Right lobe of liver (tissue), 6 donors: ENCODE data around the gene ZNF107. TPM values are rescaled to one million over a fixed set of nuclear protein-coding genes. Genes with fewer than 3 reads are reported as not detected.
"Not testable (repeated sequence)": the region's sequence is repeated elsewhere in the genome, so short reads cannot be mapped to it uniquely, and the experiment has no call there.

Experiments
- ATAC-seq, 4 donors: fragments of 200-7000 bp; cut with Tn5 transposase; one replicate each; pipeline ENCODE4 v1.9.1; 2020; ENCODE audit warnings: mild to moderate bottlenecking in 4 of 4, moderate library complexity in 4 of 4
- DNase-seq, 3 donors: peaks; one replicate each; pipeline ENCODE4 v3.0.0-alpha.2; 2020
- H3K27ac ChIP-seq, 3 donors: fragments of 200-600 bp; one replicate each; pipeline ENCODE4 v1.8.0; 2022
- H3K27me3 ChIP-seq, 2 donors: fragments of 200-600 bp; one replicate each; pipeline ENCODE4 v1.8.0; 2022
- H3K36me3 ChIP-seq, 4 donors: fragments of 200-600 bp; sonication (generic) in 1 of 4; one replicate each; pipeline versions ENCODE4 v1.5.1 to v1.8.0; 2017 to 2022; ENCODE audit warnings: control low read depth in 1 of 4
- H3K4me1 ChIP-seq, 4 donors: fragments of 200-600 bp; sonication (generic) in 1 of 4; one replicate each; pipeline versions ENCODE4 v1.5.1 to v1.8.0; 2017 to 2022; ENCODE audit warnings: control low read depth in 1 of 4
- H3K4me3 ChIP-seq, 3 donors: fragments of 200-600 bp; one replicate each; pipeline ENCODE4 v1.8.0; 2022
- H3K9me3 ChIP-seq, 4 donors: fragments of 200-600 bp; sonication (generic) in 1 of 4; one replicate each; pipeline versions ENCODE4 v1.5.1 to v1.8.0; 2017 to 2022; ENCODE audit warnings: control low read depth in 1 of 4
- POLR2A ChIP-seq: fragments of 450-650 bp; IDR thresholded peaks from one replicate; pipeline ENCODE4 v1.6.1; 2017; ENCODE audit warnings: antibody characterized with exemption, mild to moderate bottlenecking
- WGBS: methylation state at CpG from one replicate; pipeline ENCODE4 v1.1.6; 2018; ENCODE audit warnings: low coverage, low lambda C conversion rate; ENCODE audit not compliant: insufficient coverage; ENCODE audit errors: missing lambda C conversion rate; 5-methylcytosine and 5-hydroxymethylcytosine counted together
- intact Hi-C, 2 donors: fragments of 100-400 bp; cut with DNase I; formaldehyde crosslinking; loops; one replicate each; pipeline versions ENCODE4 v1.11.2 to v1.14.1; 2022
- total RNA-seq, 6 experiments: library from RNA; depleted of rRNA in 2 of 6; stranded (reverse); fragments of >200 nt in 2 of 6; fragmentation: NEBNext Ultra II Directional in 3 of 6; extraction: Animal tissue kit (Norgen Biotek cat#: 25700) in 3 of 6; gene quantifications; one replicate each; pipeline versions ENCODE4 v1.1.0 to v1.2.4, GENCODE V29; 2016 to 2023
- TF ChIP-seq, protein P1 (sequence below), 4 donors: fragments of 200-600 bp in 3 of 4; fragments of 450-650 bp in 1 of 4; IDR thresholded peaks; one replicate each; pipeline versions ENCODE4 v1.5.1 to v1.8.0; 2016 to 2022; ENCODE audit warnings: antibody characterized with exemption in 4 of 4, mild to moderate bottlenecking in 2 of 4
- donor health status: DM: no; HTN: yes; CAD: no.
- donor health status: DM: no; HTN: no; CAD: no.
- donor health status: DM: no; HTN: no; CAD: no.
- donor health status: DM: no; HTN: yes; CAD: no.
- donor health status: DM: no; HTN: yes; CAD: no.

Gene ZNF107
- total RNA-seq, 6 experiments from 2014 or later: 1.2 to 2.0 (median 1.6) TPM

- no peak overlapping the region for H3K4me3 ChIP-seq
- DNase-seq (no peak), ATAC-seq (peak in 1 of 4 donors; percentile 58)
- H3K4me1 ChIP-seq: no peaks in the 10 kb centered on the region
- WGBS: 0% methylated on average over 1 of the region's 2 CpGs
- no peaks in the 10 kb centered on the region for H3K27me3 ChIP-seq
- TF ChIP-seq, protein P1, sequence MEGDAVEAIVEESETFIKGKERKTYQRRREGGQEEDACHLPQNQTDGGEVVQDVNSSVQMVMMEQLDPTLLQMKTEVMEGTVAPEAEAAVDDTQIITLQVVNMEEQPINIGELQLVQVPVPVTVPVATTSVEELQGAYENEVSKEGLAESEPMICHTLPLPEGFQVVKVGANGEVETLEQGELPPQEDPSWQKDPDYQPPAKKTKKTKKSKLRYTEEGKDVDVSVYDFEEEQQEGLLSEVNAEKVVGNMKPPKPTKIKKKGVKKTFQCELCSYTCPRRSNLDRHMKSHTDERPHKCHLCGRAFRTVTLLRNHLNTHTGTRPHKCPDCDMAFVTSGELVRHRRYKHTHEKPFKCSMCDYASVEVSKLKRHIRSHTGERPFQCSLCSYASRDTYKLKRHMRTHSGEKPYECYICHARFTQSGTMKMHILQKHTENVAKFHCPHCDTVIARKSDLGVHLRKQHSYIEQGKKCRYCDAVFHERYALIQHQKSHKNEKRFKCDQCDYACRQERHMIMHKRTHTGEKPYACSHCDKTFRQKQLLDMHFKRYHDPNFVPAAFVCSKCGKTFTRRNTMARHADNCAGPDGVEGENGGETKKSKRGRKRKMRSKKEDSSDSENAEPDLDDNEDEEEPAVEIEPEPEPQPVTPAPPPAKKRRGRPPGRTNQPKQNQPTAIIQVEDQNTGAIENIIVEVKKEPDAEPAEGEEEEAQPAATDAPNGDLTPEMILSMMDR (IDR thresholded peaks at IDR 0.05): no peak
- TF ChIP-seq POLR2A: no peak
- intact Hi-C loops: no loop called here
- H3K36me3 ChIP-seq: no peaks in the 10 kb centered on the region
- no peak overlapping the region for H3K27ac ChIP-seq
- H3K9me3 ChIP-seq: no peaks in the 10 kb centered on the region
Observed at GRCh38 chr7:64655811-64656210, 10.1 kb upstream of the ZNF107 start.

DNA sequence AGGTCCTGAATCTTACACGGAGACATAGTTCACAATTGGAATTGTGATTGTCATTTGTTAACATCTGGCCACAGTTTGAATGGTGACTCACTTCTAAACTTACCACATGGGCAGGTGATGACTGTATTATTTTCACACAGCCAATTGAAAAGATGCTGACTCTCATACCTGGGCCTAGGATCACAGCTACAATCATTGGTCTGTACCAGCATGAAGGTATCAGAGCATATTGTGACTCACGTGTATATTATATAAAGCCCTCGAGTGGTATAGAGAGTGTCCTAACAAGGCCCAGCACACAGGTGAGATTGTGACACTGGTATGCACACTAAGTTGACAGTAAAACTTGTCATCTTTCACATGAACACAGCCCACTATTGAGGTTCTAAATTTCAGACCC lies 9.4 kb upstream of the ZNF107 start:
- no peaks in the 10 kb centered on the region for H3K27me3 ChIP-seq
- 80% methylated on average over 3 of the region's 3 CpGs for WGBS
- no peak overlapping the region for H3K27ac ChIP-seq
- H3K36me3 ChIP-seq: no peaks in the 10 kb centered on the region
- DNase-seq: no peak
- TF ChIP-seq, protein P1 (IDR thresholded peaks at IDR 0.05): no peak
- no peak for TF ChIP-seq POLR2A
- H3K4me1 ChIP-seq: no peaks in the 10 kb centered on the region
- H3K9me3 ChIP-seq: no peaks in the 10 kb centered on the region
- ATAC-seq: no peak
- intact Hi-C loops: no loop called here
- no peak overlapping the region for H3K4me3 ChIP-seq

DNA sequence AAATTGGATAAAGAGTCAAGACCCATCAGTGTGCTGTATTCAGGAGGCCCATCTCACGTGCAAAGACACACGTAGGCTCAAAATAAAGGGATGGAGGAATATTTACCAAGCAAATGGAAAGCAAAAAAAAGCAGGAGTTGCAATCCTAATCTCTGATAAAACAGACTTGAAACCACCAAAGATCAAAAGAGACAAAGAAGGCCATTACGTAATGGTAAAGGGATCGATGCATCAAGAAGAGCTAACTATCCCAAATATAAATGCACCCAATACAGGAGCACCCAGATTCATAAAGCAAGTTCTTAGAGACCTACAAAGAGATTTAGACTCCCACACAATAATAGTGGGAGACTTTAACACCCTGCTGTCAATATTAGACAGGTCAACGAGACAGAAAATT lies 3.8 kb upstream of the ZNF107 start:
- H3K36me3 ChIP-seq, intact Hi-C loops, H3K27ac ChIP-seq, H3K4me3 ChIP-seq, DNase-seq, ATAC-seq, H3K27me3 ChIP-seq, H3K9me3 ChIP-seq, H3K4me1 ChIP-seq: not testable (repeated sequence)
- WGBS: 85% methylated on average over 5 of the region's 5 CpGs

GRCh38 chr7:64666663-64667050 lies 724 bp downstream of the ZNF107 start:
- TF ChIP-seq POLR2A: no peak
- TF ChIP-seq, protein P1 (IDR thresholded peaks at IDR 0.05): no peak
- Histone ChIP-seq H3K36me3 (no peaks in the 10 kb centered on the region), H3K4me3 (peak overlapping the region; percentile 65 to 73 (median 72)), H3K4me1 (no peaks in the 10 kb centered on the region), H3K27ac (peak overlapping the region in 2 of 3 donors; percentile 15 to 56), H3K9me3 (no peaks in the 10 kb centered on the region), H3K27me3 (no peaks in the 10 kb centered on the region)
- ATAC-seq (no peak), DNase-seq (no peak)
- 71% methylated on average over 2 of the region's 2 CpGs for WGBS
- intact Hi-C loops: no loop called here

DNA sequence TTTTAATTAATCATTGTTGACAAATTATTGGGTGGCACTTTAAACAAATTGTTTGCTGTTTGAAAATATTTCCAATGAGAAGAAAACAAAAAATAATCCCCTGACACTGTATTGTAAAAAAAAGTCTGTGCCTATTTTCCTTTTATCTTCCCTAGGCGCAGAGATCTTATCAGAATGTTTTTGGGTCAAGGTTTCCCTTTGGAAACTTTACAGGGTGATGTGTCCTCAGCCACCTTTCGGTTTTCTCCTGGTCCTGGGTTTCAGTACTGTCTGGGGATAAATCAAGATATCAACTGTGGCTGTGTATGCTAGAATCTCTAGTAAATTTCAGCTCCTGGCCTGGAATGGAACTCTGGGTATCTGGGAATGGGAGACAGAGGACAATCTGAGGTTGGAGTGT lies 1.4 kb downstream of the ZNF107 start:
- H3K9me3 ChIP-seq: no peaks in the 10 kb centered on the region
- H3K27me3 ChIP-seq: no peaks in the 10 kb centered on the region
- H3K4me1 ChIP-seq: no peaks in the 10 kb centered on the region
- H3K36me3 ChIP-seq: no peaks in the 10 kb centered on the region
- intact Hi-C loops: no loop called here
- ATAC-seq (no peak), DNase-seq (no peak)
- TF ChIP-seq, protein P1 (IDR thresholded peaks at IDR 0.05): no peak
- TF ChIP-seq POLR2A: no peak
- H3K27ac ChIP-seq: no peak overlapping the region
- WGBS: 50% methylated on average over 2 of the region's 2 CpGs
- no peak overlapping the region for H3K4me3 ChIP-seq
